ENCODE measurements around the gene MGA. TPM values are rescaled to one million over a fixed set of nuclear protein-coding genes. Genes with fewer than 3 reads are reported as not detected.

The MGA gene
- total and polyA plus RNA-seq, 2 experiments from 2014 or later, result 42.6 to 58.9 TPM

GRCh38 chr15:41822471-41822870 lies 162.3 kb downstream of the MGA start:
- no peak for ATAC-seq
- H3K27me3 Mint-ChIP-seq (ENCODE audit: insufficient read depth, low read depth, poor library complexity), result peaks cover 3% of the 10 kb centered on the region
- no peaks in the 10 kb centered on the region for H3F3A ChIP-seq (replicated peaks; ENCODE audit: low read depth)
- H3K4me3 ChIP-seq, result no peak overlapping the region
- H3K4me2 ChIP-seq, result no peak overlapping the region
- H3K9me3 Mint-ChIP-seq, result no peaks in the 10 kb centered on the region
- H3K36me3 Mint-ChIP-seq (ENCODE audit: low read depth), result no peaks in the 10 kb centered on the region; the same call in 2 of the 3 replicates
- H3K27ac Mint-ChIP-seq, result no peak overlapping the region
- H3K9me2 ChIP-seq (ENCODE audit: insufficient read depth), result no peaks in the 10 kb centered on the region
- H3K4me3 Mint-ChIP-seq, result no peak overlapping the region
- no peaks in the 10 kb centered on the region for H3K27me3 ChIP-seq (ENCODE audit: insufficient read depth)
- no peaks in the 10 kb centered on the region for H3K4me1 ChIP-seq (ENCODE audit: insufficient read depth)
- TF ChIP-seq JUNB (IDR thresholded peaks at IDR 0.05; ENCODE audit: unreplicated experiment) (no peak), ZNF114 (CRISPR knock-in tag; IDR thresholded peaks at IDR 0.05) (no peak), ZNF331 (CRISPR knock-in tag; IDR thresholded peaks at IDR 0.05; ENCODE audit: low read depth) (no peak), POLR2AphosphoS5 (IDR thresholded peaks at IDR 0.05; ENCODE audit: low read depth) (no peak), EZH2 (IDR thresholded peaks at IDR 0.05; ENCODE audit: low read depth, unreplicated experiment) (no peak), ZNF462 (CRISPR knock-in tag; IDR thresholded peaks at IDR 0.05) (no peak), NANOG (IDR thresholded peaks at IDR 0.05; ENCODE audit: borderline replicate concordance) (no peak), CREB1 (CRISPR knock-in tag; IDR thresholded peaks at IDR 0.05; ENCODE audit: low read depth) (no peak), EZH2phosphoT487 (IDR thresholded peaks at IDR 0.05; ENCODE audit: unreplicated experiment) (no peak), STAT1 (IDR thresholded peaks at IDR 0.05; ENCODE audit: unreplicated experiment) (no peak), CTCF (conservative IDR thresholded peaks at IDR 0.05; ENCODE audit: low read depth in 2 of 2) (no peak)
- TF ChIP-seq, protein P1, sequence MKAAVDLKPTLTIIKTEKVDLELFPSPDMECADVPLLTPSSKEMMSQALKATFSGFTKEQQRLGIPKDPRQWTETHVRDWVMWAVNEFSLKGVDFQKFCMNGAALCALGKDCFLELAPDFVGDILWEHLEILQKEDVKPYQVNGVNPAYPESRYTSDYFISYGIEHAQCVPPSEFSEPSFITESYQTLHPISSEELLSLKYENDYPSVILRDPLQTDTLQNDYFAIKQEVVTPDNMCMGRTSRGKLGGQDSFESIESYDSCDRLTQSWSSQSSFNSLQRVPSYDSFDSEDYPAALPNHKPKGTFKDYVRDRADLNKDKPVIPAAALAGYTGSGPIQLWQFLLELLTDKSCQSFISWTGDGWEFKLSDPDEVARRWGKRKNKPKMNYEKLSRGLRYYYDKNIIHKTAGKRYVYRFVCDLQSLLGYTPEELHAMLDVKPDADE (IDR thresholded peaks at IDR 0.05), result no peak
- TF ChIP-seq, protein P2, sequence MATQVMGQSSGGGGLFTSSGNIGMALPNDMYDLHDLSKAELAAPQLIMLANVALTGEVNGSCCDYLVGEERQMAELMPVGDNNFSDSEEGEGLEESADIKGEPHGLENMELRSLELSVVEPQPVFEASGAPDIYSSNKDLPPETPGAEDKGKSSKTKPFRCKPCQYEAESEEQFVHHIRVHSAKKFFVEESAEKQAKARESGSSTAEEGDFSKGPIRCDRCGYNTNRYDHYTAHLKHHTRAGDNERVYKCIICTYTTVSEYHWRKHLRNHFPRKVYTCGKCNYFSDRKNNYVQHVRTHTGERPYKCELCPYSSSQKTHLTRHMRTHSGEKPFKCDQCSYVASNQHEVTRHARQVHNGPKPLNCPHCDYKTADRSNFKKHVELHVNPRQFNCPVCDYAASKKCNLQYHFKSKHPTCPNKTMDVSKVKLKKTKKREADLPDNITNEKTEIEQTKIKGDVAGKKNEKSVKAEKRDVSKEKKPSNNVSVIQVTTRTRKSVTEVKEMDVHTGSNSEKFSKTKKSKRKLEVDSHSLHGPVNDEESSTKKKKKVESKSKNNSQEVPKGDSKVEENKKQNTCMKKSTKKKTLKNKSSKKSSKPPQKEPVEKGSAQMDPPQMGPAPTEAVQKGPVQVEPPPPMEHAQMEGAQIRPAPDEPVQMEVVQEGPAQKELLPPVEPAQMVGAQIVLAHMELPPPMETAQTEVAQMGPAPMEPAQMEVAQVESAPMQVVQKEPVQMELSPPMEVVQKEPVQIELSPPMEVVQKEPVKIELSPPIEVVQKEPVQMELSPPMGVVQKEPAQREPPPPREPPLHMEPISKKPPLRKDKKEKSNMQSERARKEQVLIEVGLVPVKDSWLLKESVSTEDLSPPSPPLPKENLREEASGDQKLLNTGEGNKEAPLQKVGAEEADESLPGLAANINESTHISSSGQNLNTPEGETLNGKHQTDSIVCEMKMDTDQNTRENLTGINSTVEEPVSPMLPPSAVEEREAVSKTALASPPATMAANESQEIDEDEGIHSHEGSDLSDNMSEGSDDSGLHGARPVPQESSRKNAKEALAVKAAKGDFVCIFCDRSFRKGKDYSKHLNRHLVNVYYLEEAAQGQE (IDR thresholded peaks at IDR 0.05; ENCODE audit: unreplicated experiment), result no peak
- H2AFZ ChIP-seq, result no peak overlapping the region
- H3K4me1 Mint-ChIP-seq, result peaks cover 2% of the 10 kb centered on the region; the same call in 2 of the 3 replicates
- H4K20me1 ChIP-seq (replicated peaks; ENCODE audit: insufficient read depth), result no peaks in the 10 kb centered on the region
- no peak overlapping the region for H3K27ac ChIP-seq (ENCODE audit: low read depth)
- H3K79me2 ChIP-seq (replicated peaks; ENCODE audit: insufficient read depth), result no peaks in the 10 kb centered on the region
- DNase-seq (ENCODE audit: low spot score), result no peak
- H3K36me3 ChIP-seq (ENCODE audit: insufficient read depth), result no peaks in the 10 kb centered on the region; the same call in 1 of the 2 replicates
